GM12892 (cell line): ENCODE results near the gene KIF1B.

ENCODE experiments used
- POLR2A ChIP-seq: IDR thresholded peaks from 2 replicates; pipeline ENCODE4 v1.6.1; 2011; ENCODE audit warnings: low read depth, low read length, control low read depth
- POLR2AphosphoS5 ChIP-seq: IDR thresholded peaks from 2 replicates; pipeline ENCODE4 v1.6.1; 2011; ENCODE audit warnings: low read depth, low read length, control low read depth
- TAF1 ChIP-seq: IDR thresholded peaks from 2 replicates; pipeline ENCODE4 v1.6.1; 2011; ENCODE audit warnings: low read depth, mild to moderate bottlenecking, control low read depth, low read length, borderline replicate concordance

- TF ChIP-seq POLR2A: no peak
- TF ChIP-seq POLR2AphosphoS5: no peak
- no peak for TF ChIP-seq TAF1
These were observed 218.6 kb downstream of the KIF1B start for GRCh38 chr1:10428984-10429383.
